ENCODE results near the gene COL18A1.
"Not testable (repeated sequence)": the region's sequence is repeated elsewhere in the genome, so short reads cannot be mapped to it uniquely, and the experiment has no call there.

Gene COL18A1

GRCh38 chr21:45429221-45430175, 24.5 kb downstream of the COL18A1 start:
- DNase-seq: no peak

- no peak for DNase-seq
These were observed 25.8 kb downstream of the COL18A1 start for GRCh38 chr21:45430521-45431501.

- no peak for DNase-seq
These were observed 27.0 kb downstream of the COL18A1 start for GRCh38 chr21:45431781-45432572.

GRCh38 chr21:45432575-45433255, 27.8 kb downstream of the COL18A1 start:
- no peak for DNase-seq

GRCh38 chr21:45433301-45433700, 28.3 kb downstream of the COL18A1 start:
- DNase-seq: no peak

GRCh38 chr21:45433911-45434644, 29.1 kb downstream of the COL18A1 start:
- DNase-seq: no peak

- no peak for DNase-seq
These were observed 29.8 kb downstream of the COL18A1 start for GRCh38 chr21:45434645-45435217.

- DNase-seq: no peak
These were observed 30.5 kb downstream of the COL18A1 start for GRCh38 chr21:45435405-45435981.

- no peak for DNase-seq
These were observed 31.5 kb downstream of the COL18A1 start for GRCh38 chr21:45436351-45437065.

- not testable (repeated sequence) for DNase-seq
These were observed 32.9 kb downstream of the COL18A1 start for GRCh38 chr21:45437844-45438243.

- DNase-seq: no peak
These were observed 33.6 kb downstream of the COL18A1 start for GRCh38 chr21:45438391-45439145.

GRCh38 chr21:45439161-45439872, 34.4 kb downstream of the COL18A1 start:
- no peak for DNase-seq

- DNase-seq: no peak
These were observed 35.0 kb downstream of the COL18A1 start for GRCh38 chr21:45439901-45440461.

GRCh38 chr21:45440736-45441350, 35.9 kb downstream of the COL18A1 start:
- DNase-seq: no peak

GRCh38 chr21:45441431-45442255, 36.7 kb downstream of the COL18A1 start:
- DNase-seq: no peak

- DNase-seq: no peak
These were observed 37.3 kb downstream of the COL18A1 start for GRCh38 chr21:45442276-45442675.
